ENCODE results near the gene FGFR3. TPM values are rescaled to one million over a fixed set of nuclear protein-coding genes. Genes with fewer than 3 reads are reported as not detected.

FGFR3 gene
- total and polyA plus RNA-seq, 2 of the 4 experiments (the other 2 are of a cell fraction), result 0.18 to 0.67 TPM

- Histone ChIP-seq H3K4me3 (ENCODE audit: insufficient read depth, low read depth, low read length) (no peak overlapping the region), H3K14ac (replicated peaks; ENCODE audit: low read depth, low read length) (no peak overlapping the region), H3K4ac (ENCODE audit: low read depth, low read length) (no peak overlapping the region), H4K5ac (ENCODE audit: low read depth, low read length) (no peak overlapping the region), H2AK5ac (ENCODE audit: low read depth, low read length) (no peak overlapping the region), H3K79me1 (ENCODE audit: low read depth in 1 of 2, low read length in 2 of 2) (peaks cover 30 to 61% of the 10 kb centered on the region in 2 experiments), H2BK20ac (ENCODE audit: low read depth, low read length) (no peak overlapping the region), H2BK120ac (ENCODE audit: low read depth, low read length) (no peak overlapping the region), H3K9me1 (ENCODE audit: insufficient read depth, low read length) (peaks cover 18% of the 10 kb centered on the region), H4K20me1 (ENCODE audit: insufficient read depth, low read length) (peaks cover 33% of the 10 kb centered on the region), H3K9me3 (ENCODE audit: control insufficient read depth, insufficient read depth, low read length) (no peaks in the 10 kb centered on the region), H3K56ac (ENCODE audit: extremely low read depth, insufficient read depth, low read length) (no peak overlapping the region), H3K18ac (ENCODE audit: low read depth, low read length) (no peak overlapping the region), H3K23ac (ENCODE audit: low read depth, low read length) (no peak overlapping the region), H3K4me1 (ENCODE audit: control insufficient read depth, insufficient read depth, low read length) (peaks cover 21% of the 10 kb centered on the region), H2AK9ac (replicated peaks; ENCODE audit: low read depth, low read length, poor library complexity) (no peak overlapping the region), H3K4me2 (ENCODE audit: low read depth, low read length) (no peak overlapping the region), H2AFZ (replicated peaks; ENCODE audit: low read length, poor library complexity) (no peak overlapping the region), H3K27me3 (ENCODE audit: control insufficient read depth, insufficient read depth, low read length) (no peaks in the 10 kb centered on the region), H2BK5ac (ENCODE audit: low read depth, low read length, poor library complexity, severe bottlenecking) (no peak overlapping the region), H4K8ac (ENCODE audit: low read depth in 2 of 2, low read length in 2 of 2) (no peak overlapping the region), H4K91ac (ENCODE audit: insufficient read depth, low read depth, low read length) (no peak overlapping the region), H3K27ac (ENCODE audit: insufficient read depth, low read length) (no peak overlapping the region), H3K9ac (ENCODE audit: low read depth, low read length) (no peak overlapping the region), H2BK15ac (ENCODE audit: low read depth, low read length) (no peak overlapping the region), H3K36me3 (ENCODE audit: control insufficient read depth, insufficient read depth, low read length) (peaks cover 49% of the 10 kb centered on the region)
- CTCF ChIA-PET, result no interaction called here
- in situ Hi-C loops (cut with MboI; ENCODE audit: low sequenced_read_pairs) (no loop called here), intact Hi-C loops (cut with micrococcal nuclease) (no loop called here), dilution Hi-C loops (cut with HindIII; ENCODE audit: low sequenced_read_pairs, unreplicated experiment) (no loop called here)
- TF ChIP-seq RFX5 (IDR thresholded peaks at IDR 0.05; ENCODE audit: low read depth, low read length) (no peak), MAZ (IDR thresholded peaks at IDR 0.05; ENCODE audit: borderline replicate concordance, low read depth, low read length) (no peak), CHD1 (IDR thresholded peaks at IDR 0.05; ENCODE audit: low read depth, low read length) (no peak), SMC3 (IDR thresholded peaks at IDR 0.05; ENCODE audit: low read depth, low read length) (no peak), CTCF (conservative IDR thresholded peaks at IDR 0.05; ENCODE audit: low read depth, low read length) (no peak), FOS (IDR thresholded peaks at IDR 0.05; ENCODE audit: low read depth, low read length) (no peak), USF2 (IDR thresholded peaks at IDR 0.05; ENCODE audit: low read depth, low read length) (no peak), RCOR1 (IDR thresholded peaks at IDR 0.05; ENCODE audit: insufficient replicate concordance, low read length) (no peak), CEBPB (IDR thresholded peaks at IDR 0.05; ENCODE audit: low read depth, low read length) (no peak), BHLHE40 (IDR thresholded peaks at IDR 0.05; ENCODE audit: low read depth, low read length) (no peak), NFE2L2 (IDR thresholded peaks at IDR 0.05; ENCODE audit: low read depth, low read length) (no peak), ELK1 (IDR thresholded peaks at IDR 0.05; ENCODE audit: borderline replicate concordance, low read depth, low read length) (no peak), MAFK (IDR thresholded peaks at IDR 0.05; ENCODE audit: low read depth, low read length) (no peak), MXI1 (IDR thresholded peaks at IDR 0.05; ENCODE audit: borderline replicate concordance, low read depth, low read length) (no peak), POLR2A (IDR thresholded peaks at IDR 0.05; ENCODE audit: low read depth, low read length) (no peak), RAD21 (IDR thresholded peaks at IDR 0.05; ENCODE audit: low read length) (no peak)
- no peak for ATAC-seq (ENCODE audit: low read depth)
- BruUV-seq (replicated peaks), result no TSS peak
- no peak for DNase-seq
- WGBS, 2 experiments (ENCODE audit: extremely low coverage in 2 of 2, insufficient read length in 1 of 2), result 88% methylated on average over 3 of the region's 7 CpGs; no CpG with 5 or more reads in 1 of the 2 experiments
- POLR2A ChIA-PET (ENCODE audit: unreplicated experiment), result no interaction called here
These were observed 46.2 kb downstream of the FGFR3 start for GRCh38 chr4:1839282-1839681.
